A549 (cell line): ENCODE results near the gene KDM6B. TPM values are rescaled to one million over a fixed set of nuclear protein-coding genes. Genes with fewer than 3 reads are reported as not detected.

Experiments used
- ATAC-seq, 2 experiments: fragments of 200-7000 bp in 1 of 2; fragments of >200 bp in 1 of 2; cut with Nextera tagmentation in 1 of 2; cut with Tn5 transposase in 1 of 2; 3 replicates each; pipeline versions ENCODE4 v1.8.0 to v1.9.1; 2018 to 2020; ENCODE audit warnings: mild to moderate bottlenecking in 1 of 2, moderate library complexity in 1 of 2
- CTCF ChIA-PET: fragments of 300-600 bp; sonication (Branson Sonifier 250); formaldehyde crosslinking; extraction: SDS; loops from one replicate; lab custom pipeline; 2021; ENCODE audit warnings: antibody characterized with exemption, inconsistent platforms; lab: Yijun Ruan, JAX
- POLR2A ChIA-PET: fragments of 350-600 bp; formaldehyde crosslinking; extraction: SDS; loops from one replicate; lab custom pipeline; 2021; ENCODE audit warnings: antibody characterized with exemption, inconsistent platforms; lab: Yijun Ruan, JAX
- DNase-seq, 2 experiments: peaks; one replicate each; pipeline versions ENCODE4 v3.0.0 to v3.0.0-alpha.2; 2011 to 2016; ENCODE audit warnings: low read depth in 1 of 2, low spot score in 1 of 2
- FAIRE-seq: peaks from 2 replicates; lab custom pipeline; 2011; peaks lifted over from hg19 to GRCh38; lab: Jason Lieb, UNC
- H3K27ac ChIP-seq, 2 experiments: fragments of >200 bp; sonication (Bioruptor Twin); formaldehyde crosslinking; 3 replicates each; pipeline ENCODE4 v1.5.1; 2016 to 2017
- H3K4me1 ChIP-seq: fragments of >200 bp; sonication (Bioruptor Twin); formaldehyde crosslinking; 3 replicates; pipeline ENCODE4 v1.6.1; 2016
- H3K4me2 ChIP-seq: fragments of >200 bp; sonication (Bioruptor Twin); formaldehyde crosslinking; 3 replicates; pipeline ENCODE4 v1.6.1; 2016
- H3K4me3 ChIP-seq: fragments of >200 bp; sonication (Bioruptor Twin); formaldehyde crosslinking; 3 replicates; pipeline ENCODE4 v1.5.1; 2016
- H3K9me3 ChIP-seq: fragments of >200 bp; sonication (Bioruptor Twin); formaldehyde crosslinking; 3 replicates; pipeline ENCODE4 v1.6.1; 2016
- BCL3 ChIP-seq: fragments of >200 bp; sonication (Bioruptor Twin); formaldehyde crosslinking; IDR thresholded peaks from 3 replicates; pipeline ENCODE4 v1.6.1; 2016
- CTCF ChIP-seq: fragments of >200 bp; sonication (Bioruptor Twin); formaldehyde crosslinking; IDR thresholded peaks from 3 replicates; pipeline ENCODE4 v1.5.1; 2016
- EHMT2 ChIP-seq: fragments of 200-600 bp; sonication (generic); IDR thresholded peaks from 2 replicates; pipeline ENCODE4 v1.6.1; 2016; ENCODE audit warnings: antibody characterized with exemption, low read depth, mild to moderate bottlenecking, moderate library complexity
- EP300 ChIP-seq, 2 experiments: fragments of >200 bp; sonication (Bioruptor Twin); formaldehyde crosslinking; IDR thresholded peaks; 2 replicates in 1 of 2; 3 replicates in 1 of 2; pipeline ENCODE4 v1.6.1; 2016 to 2017
- FOSL2 ChIP-seq, 2 experiments: fragments of 450-650 bp in 1 of 2; fragments of >200 bp in 1 of 2; sonication (Bioruptor Twin) in 1 of 2; formaldehyde crosslinking; IDR thresholded peaks; 2 replicates each; pipeline versions ENCODE4 v1.5.0 to v1.6.1; 2016 to 2020; ENCODE audit warnings: mild to moderate bottlenecking in 1 of 2, moderate library complexity in 1 of 2
- HMGXB4 ChIP-seq: fragments of 250-450 bp; sonication (Bioruptor Pico); IDR thresholded peaks from 2 replicates; pipeline ENCODE4 v1.5.0; 2021; ENCODE audit warnings: mild to moderate bottlenecking, moderate library complexity, borderline replicate concordance
- HOXB5 ChIP-seq: fragments of 250-450 bp; sonication (Bioruptor Pico); IDR thresholded peaks from 2 replicates; pipeline ENCODE4 v1.5.0; 2020; ENCODE audit warnings: mild to moderate bottlenecking, moderate library complexity
- JUN ChIP-seq, 2 experiments: fragments of >200 bp; sonication (Bioruptor Twin); formaldehyde crosslinking; IDR thresholded peaks; 2 replicates in 1 of 2; 3 replicates in 1 of 2; pipeline ENCODE4 v1.6.1; 2016 to 2017
- JUNB ChIP-seq: fragments of >200 bp; sonication (Bioruptor Twin); formaldehyde crosslinking; IDR thresholded peaks from 2 replicates; pipeline ENCODE4 v1.6.1; 2016
- KDM1A ChIP-seq: fragments of 200-600 bp; sonication (generic); IDR thresholded peaks from 2 replicates; pipeline ENCODE4 v1.6.1; 2016; ENCODE audit warnings: low read depth, mild to moderate bottlenecking
- MAFK ChIP-seq: fragments of 450-650 bp; IDR thresholded peaks from 2 replicates; pipeline ENCODE4 v1.6.1; 2014; ENCODE audit not compliant: partially characterized antibody
- MAZ ChIP-seq: fragments of 150-350 bp; IDR thresholded peaks from 2 replicates; pipeline ENCODE4 v1.6.1; 2014; ENCODE audit warnings: antibody characterized with exemption, low read depth, low read length, borderline replicate concordance
- NR3C1 ChIP-seq: fragments of >200 bp; sonication (Bioruptor Twin); formaldehyde crosslinking; IDR thresholded peaks from 3 replicates; pipeline ENCODE4 v1.6.1; 2017
- PBX3 ChIP-seq: IDR thresholded peaks from 2 replicates; pipeline ENCODE4 v1.6.1; 2012
- RAD21 ChIP-seq, 2 experiments: fragments of >200 bp in 1 of 2; sonication (Bioruptor Twin) in 1 of 2; formaldehyde crosslinking in 1 of 2; IDR thresholded peaks in 1 of 2; conservative IDR thresholded peaks in 1 of 2; 2 replicates in 1 of 2; 3 replicates in 1 of 2; pipeline ENCODE4 v1.6.1; 2012 to 2018; ENCODE audit warnings: inconsistent platforms in 1 of 2
- RFX5 ChIP-seq: fragments of 450-650 bp; IDR thresholded peaks from 2 replicates; pipeline ENCODE4 v1.7.1; 2014; ENCODE audit warnings: antibody characterized with exemption, mild to moderate bottlenecking, moderate library complexity
- SMC3 ChIP-seq: fragments of >200 bp; sonication (Bioruptor Twin); formaldehyde crosslinking; IDR thresholded peaks from 3 replicates; pipeline ENCODE4 v1.6.1; 2018; ENCODE audit warnings: inconsistent platforms
- SREBF2 ChIP-seq: fragments of 450-650 bp; IDR thresholded peaks from 2 replicates; pipeline ENCODE4 v1.6.1; 2014; ENCODE audit warnings: mild to moderate bottlenecking, moderate library complexity
- ZC3H11A ChIP-seq: fragments of 450-650 bp; IDR thresholded peaks from 2 replicates; pipeline ENCODE4 v1.6.1; 2014; ENCODE audit warnings: antibody characterized with exemption, mild to moderate bottlenecking
- WGBS: methylation state at CpG from one replicate; pipeline ENCODE4 v1.1.6; 2017; ENCODE audit errors: missing lambda C conversion rate; 5-methylcytosine and 5-hydroxymethylcytosine counted together
- polyA plus RNA-seq, 4 experiments: library from polyadenylated mRNA; depleted of rRNA in 3 of 4; stranded (reverse); fragments of >200 nt; fragmentation: RNase III in 1 of 4; extraction: RNeasy Plus Mini Kit Qiagen cat#74134 plus additional on column Dnase treatment in 1 of 4; gene quantifications; 2 replicates in 3 of 4; 3 replicates in 1 of 4; pipeline ENCODE4 v1.2.3, GENCODE V29; 2011 to 2017

KDM6B gene
- polyA plus RNA-seq, 2 of the 4 experiments (the other 2 are of a cell fraction), result 1.3 to 8.8 TPM

GRCh38 chr17:7867881-7868329 is 33.9 kb downstream of the KDM6B start:
- 0 out of 3 replicates have a peak, but pooled peaks cover 2% of the 10 kb centered on the region for H3K9me3 ChIP-seq
- no peak for TF ChIP-seq EP300 (IDR thresholded peaks at IDR 0.05)
- TF ChIP-seq BCL3, result no peak
- no peak for TF ChIP-seq HMGXB4 (CRISPR knock-in tag)
- FAIRE-seq (no peak), ATAC-seq (no peak), DNase-seq (no peak)
- peaks cover 5% of the 10 kb centered on the region; the same call in 1 of the 3 replicates for H3K4me1 ChIP-seq
- no peak overlapping the region for H3K4me2 ChIP-seq
- H3K4me3 ChIP-seq, result no peak overlapping the region
- WGBS, result 87% methylated on average over 5 of the region's 5 CpGs
- ChIA-PET POLR2A (interaction anchor here (1.1 kb wide), 1 partner anchor 11 kb away, joined by 4 read pairs; the partner anchor contains the start of gene NAA38), CTCF (interaction anchor here (0.8 to 14.5 kb wide), 9 partner anchors 17 to 191 kb away, joined by 3 to 339 read pairs (median 10); partner anchors contain the start of gene CHD3)
- H3K27ac ChIP-seq, result no peak overlapping the region

GRCh38 chr17:7873051-7873450 is 39.0 kb downstream of the KDM6B start:
- ChIA-PET CTCF (interaction anchor here (0.6 to 10.6 kb wide), 6 partner anchors 10 to 700 kb away, joined by 3 to 108 read pairs (median 5); partner anchors contain the start of genes CYB5D1 and NAA38), POLR2A (no interaction called here)
- 74% methylated on average over 4 of the region's 4 CpGs for WGBS
- H3K4me2 ChIP-seq, result no peak overlapping the region
- TF ChIP-seq EHMT2 (no peak), JUN (IDR thresholded peaks at IDR 0.05) (no peak), SMC3 (no peak), MAZ (no peak), KDM1A (no peak), MAFK (no peak), ZC3H11A (no peak), RAD21 (conservative IDR thresholded peaks at IDR 0.05 in 1 of 2, IDR thresholded peaks at IDR 0.05 in 1 of 2) (no peak), NR3C1 (no peak), JUNB (no peak), PBX3 (no peak), CTCF (no peak), HOXB5 (no peak), SREBF2 (no peak), FOSL2 (IDR thresholded peaks at IDR 0.05) (no peak), FOSL2 (CRISPR knock-in tag; IDR thresholded peaks at IDR 0.05) (no peak), RFX5 (no peak)
- ATAC-seq (peak in 1 of 2 experiments; percentile 23; a peak in 1 of 6 replicates), DNase-seq (no peak), FAIRE-seq (no peak)
- H3K27ac ChIP-seq, result no peak overlapping the region
- no peaks in the 10 kb centered on the region for H3K9me3 ChIP-seq
- no peaks in the 10 kb centered on the region for H3K4me1 ChIP-seq
- H3K4me3 ChIP-seq, result no peak overlapping the region
